HG03175 (cell line): Measurements from ENCODE around the gene CCDC88A.
"Not testable (repeated sequence)": the region's sequence is repeated elsewhere in the genome, so short reads cannot be mapped to it uniquely, and the experiment has no call there.

Source experiments
- ATAC-seq: cut with Tn5 transposase; IDR thresholded peaks from one replicate; pipeline ENCODE4 v1.9.1; 2021; ENCODE audit warnings: mild to moderate bottlenecking, moderate library complexity; ENCODE audit not compliant: unreplicated experiment

Gene CCDC88A

DNA sequence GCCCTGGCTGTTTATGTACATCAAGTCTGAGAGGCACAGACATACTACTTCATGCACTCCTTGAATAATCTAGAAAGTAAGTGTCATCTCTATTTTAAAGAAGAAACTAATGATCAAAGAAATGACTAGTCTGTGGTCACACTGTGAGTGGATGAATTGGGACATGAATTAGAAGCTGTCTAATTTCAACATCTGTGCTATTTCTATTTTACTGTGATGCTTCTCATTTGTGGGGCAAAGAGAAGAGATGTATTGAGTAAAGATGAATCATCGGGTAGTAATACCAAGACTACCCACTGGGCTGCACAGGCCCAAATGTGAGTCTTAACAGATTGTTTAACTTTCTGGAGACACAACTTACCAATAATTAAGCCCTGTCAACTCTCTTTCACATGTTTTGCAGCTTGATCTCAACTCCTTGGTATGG, 108.2 kb downstream of the CCDC88A start:
- peak; percentile 93 for ATAC-seq

GRCh38 chr2:55309446-55309845, 110.2 kb downstream of the CCDC88A start:
- ATAC-seq, result no peak

DNA sequence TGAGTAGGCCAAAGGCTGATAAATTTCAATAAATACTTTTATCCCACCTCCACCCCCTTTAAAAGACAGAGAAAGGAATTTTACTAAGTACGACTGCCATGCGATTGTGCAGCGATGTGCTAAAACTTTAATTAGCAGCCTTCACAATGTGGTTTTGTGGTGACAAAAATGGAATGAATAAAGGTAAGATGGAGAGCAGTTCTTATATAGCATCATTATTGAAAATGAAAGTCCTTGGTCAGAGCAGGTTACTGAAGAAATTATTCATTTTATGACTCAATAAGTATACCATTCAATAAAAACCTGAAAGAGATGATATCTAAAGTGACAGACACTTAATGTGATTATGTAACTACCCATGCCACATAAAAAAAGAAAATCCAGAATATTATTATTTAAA, 117.4 kb downstream of the CCDC88A start:
- ATAC-seq, result peak; percentile 91

DNA sequence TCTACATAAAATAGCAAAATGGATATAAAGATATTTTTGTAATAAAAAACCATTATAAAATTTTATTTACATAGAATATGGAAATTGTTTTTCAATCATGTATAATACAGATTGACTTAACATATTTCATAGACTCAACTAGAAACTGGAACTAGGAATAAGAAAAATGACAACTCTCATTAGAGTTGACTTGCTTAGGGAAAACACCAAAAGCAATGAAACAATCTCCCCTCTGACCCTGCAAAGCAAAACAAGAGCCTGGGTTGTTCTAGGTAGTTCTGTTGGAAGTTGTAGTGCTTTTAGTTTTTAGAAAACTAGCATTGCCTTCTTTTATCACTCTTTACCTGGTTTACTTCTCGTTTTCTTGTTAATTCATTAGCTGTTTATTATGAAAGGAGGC, 118.4 kb downstream of the CCDC88A start:
- no peak for ATAC-seq

GRCh38 chr2:55296393-55296792, 123.3 kb downstream of the CCDC88A start:
- no peak for ATAC-seq

- no peak for ATAC-seq
Measured at GRCh38 chr2:55283083-55283482, 136.6 kb downstream of the CCDC88A start.

GRCh38 chr2:55282110-55282917, 137.3 kb downstream of the CCDC88A start:
- ATAC-seq, result peak; percentile 98

DNA sequence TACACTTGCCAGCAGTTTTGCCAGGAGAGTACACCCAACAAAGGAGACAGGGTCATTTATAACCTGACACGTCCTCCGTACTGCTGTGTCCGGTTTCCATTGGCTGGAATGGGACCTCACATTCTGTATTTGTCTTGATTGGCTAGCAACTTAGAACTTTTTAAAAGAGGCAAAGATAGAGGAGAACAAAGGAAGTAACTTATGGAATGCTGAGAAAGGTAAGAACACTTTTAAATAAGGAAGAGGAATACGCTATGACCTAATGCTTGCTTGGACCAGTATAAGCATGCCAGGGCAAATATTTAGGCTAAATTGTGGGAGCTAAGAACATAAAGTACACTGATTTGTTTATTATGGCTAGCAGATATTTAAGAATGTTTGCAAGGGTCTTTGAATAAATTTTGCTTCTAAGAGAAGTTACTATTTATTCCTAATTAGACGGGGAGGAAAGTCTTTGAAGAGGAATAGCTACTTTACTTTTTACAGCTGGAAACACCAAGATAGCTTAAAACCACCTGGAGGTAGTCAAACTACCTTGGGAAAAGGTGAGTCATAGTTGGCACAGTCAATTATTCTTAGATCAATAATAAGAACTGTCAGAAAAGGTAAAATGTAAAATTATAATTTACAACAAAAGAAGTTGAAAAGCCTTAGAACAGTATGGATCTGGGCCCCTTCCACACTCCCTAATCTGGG, 138.7 kb downstream of the CCDC88A start:
- not testable (repeated sequence) for ATAC-seq

- ATAC-seq, result not testable (repeated sequence)
Measured at GRCh38 chr2:55279859-55280424, 139.7 kb downstream of the CCDC88A start.

- ATAC-seq, result not testable (repeated sequence)
Measured at GRCh38 chr2:55279214-55279835, 140.3 kb downstream of the CCDC88A start.

DNA sequence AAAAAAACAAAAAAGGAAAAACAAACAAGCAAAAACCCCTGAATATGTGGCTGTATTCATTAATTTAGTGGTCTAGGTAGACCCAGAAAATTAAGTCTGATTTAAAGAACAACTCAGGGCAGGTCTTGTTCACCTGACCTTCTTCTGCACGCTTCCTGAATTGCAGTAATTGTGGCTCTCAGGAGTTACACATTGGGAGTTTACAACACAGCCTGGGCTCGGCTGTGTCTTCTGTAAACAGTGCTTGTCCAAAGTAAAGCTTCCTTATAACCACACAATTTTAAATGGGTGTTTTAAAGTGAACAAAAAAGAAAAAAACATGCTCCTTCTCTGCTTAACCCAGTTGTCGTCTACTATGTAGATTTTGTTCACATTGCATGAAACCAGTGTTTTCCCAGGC, 142.3 kb downstream of the CCDC88A start:
- no peak for ATAC-seq

DNA sequence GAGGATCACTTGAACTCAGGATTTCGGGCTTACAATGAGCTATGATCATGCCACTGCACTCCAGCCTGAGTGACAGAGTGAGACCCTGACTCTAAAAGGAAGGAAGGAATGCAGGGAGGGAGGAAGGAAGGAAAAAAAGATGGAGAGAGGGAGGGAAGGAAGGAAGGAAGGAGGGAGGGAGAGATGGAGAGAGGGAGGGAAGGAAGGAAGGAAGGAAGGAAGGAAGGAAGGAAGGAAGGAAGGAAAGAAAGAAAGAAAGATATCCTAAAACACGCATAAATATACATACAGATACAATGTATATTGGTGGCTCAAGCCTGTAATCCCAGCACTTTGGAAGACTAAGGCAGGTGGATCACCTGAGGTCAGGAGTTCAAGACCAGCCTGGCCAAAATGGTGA, 145.3 kb downstream of the CCDC88A start:
- ATAC-seq, result not testable (repeated sequence)

DNA sequence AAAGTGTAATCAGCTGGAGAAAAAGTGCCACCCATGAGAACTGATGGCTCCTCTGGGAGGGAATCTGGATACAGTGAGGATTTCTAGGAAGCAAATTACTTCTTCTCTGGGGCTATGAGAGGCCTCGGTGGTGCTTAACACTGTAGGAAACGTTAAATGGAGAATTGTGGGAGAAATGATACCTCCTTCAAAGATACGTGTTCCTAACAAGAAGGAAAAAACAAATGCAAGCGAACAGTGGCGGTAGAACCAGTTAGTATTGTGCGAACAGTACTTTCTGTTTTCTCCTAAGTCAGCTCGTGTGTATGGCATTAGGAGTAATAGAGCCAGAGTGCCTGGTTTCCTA, 150.0 kb downstream of the CCDC88A start:
- no peak for ATAC-seq

- peak; percentile 99 for ATAC-seq
Measured at GRCh38 chr2:55268907-55269644, 150.6 kb downstream of the CCDC88A start, which contains the start of gene MTIF2. TSS of gene MTIF2 (minus strand) at chr2:55269231. CDS start at chr2:55263858, 5,373 bp downstream.

DNA sequence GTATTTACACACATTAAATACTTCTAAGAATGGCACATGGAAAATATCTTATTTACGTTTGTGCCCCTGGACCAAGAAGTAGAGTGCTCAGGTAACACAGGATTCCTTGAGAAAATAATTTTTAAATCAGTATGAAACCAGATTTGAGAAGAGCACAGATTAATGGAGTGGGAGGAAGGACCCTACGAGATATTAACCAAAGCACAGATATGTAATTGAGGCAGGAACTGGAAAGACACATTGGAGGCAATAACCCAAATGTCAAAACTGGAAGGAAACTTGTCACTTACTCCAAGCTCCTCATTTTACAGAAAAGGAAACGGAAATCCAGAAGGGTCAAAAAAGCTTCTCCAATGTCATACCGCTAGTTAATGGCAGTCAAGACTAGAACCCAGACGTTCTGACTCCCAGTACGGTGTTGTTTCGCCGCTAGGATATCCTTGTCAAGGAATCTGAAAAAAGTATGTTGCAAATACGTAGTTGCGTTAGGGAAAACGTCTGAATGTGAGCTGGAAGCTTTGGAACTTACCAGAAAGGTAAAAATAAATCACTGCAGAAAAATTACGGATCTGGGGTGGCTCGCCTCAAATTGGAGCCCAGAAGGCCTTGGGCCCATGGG, 151.3 kb downstream of the CCDC88A start:
- no peak for ATAC-seq

DNA sequence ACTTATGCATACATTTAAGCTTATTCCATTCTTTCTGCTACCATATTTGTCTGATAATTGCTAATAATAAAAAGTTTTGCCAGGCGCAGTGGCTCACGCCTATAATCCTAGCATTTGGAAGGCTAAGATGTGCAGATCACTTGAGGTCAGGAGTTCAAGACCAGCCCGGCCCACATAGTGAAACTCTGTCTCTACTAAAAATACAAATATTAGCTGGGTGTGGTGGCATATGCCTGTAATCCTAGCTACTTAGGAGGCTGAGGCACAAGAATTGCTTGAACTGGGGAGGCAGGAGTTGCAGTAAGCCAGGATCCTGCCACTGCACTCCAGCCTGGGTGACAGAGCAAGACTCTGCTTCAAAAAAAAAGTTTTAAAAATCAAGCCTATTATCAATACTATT, 160.1 kb downstream of the CCDC88A start:
- ATAC-seq, result not testable (repeated sequence)

DNA sequence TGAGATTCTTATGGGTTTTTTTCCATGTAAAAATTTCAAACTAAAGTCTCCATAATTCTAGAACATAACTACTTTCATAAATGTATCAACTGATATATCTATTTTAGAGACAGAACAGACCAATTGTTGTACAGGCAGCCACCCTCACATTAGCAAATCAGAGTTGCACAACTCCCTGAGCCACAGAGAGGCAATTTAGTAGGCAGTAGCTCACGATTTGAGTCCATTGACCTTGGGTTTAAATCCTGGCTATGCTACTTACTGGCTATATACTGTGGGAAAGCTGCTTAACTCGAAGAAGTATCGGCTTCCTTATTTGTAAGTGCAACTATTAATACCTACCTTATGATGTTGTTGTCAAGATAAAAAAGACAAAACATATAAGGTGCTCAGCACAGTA, 166.8 kb downstream of the CCDC88A start:
- ATAC-seq, result no peak

DNA sequence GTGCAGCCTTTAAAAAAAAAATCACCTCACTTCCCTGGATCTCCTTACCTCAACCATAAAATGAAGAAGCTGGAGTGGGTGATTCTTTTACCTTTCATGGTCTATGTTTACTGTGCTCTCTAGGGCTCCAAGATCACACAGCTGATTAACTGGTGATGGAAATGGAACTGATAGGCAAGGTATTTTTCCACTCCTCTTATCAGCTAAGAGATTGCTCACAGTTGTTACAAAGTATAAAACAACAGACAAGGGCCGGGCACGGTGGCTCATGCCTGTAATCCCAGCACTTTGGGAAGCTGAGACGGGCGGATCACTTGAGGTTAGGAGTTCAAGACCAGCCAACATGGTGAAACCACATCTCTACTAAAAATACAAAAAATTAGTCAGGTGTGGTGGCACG, 172.6 kb downstream of the CCDC88A start:
- ATAC-seq, result no peak

- ATAC-seq, result no peak
Measured at GRCh38 chr2:55245411-55245810, 174.2 kb downstream of the CCDC88A start.

DNA sequence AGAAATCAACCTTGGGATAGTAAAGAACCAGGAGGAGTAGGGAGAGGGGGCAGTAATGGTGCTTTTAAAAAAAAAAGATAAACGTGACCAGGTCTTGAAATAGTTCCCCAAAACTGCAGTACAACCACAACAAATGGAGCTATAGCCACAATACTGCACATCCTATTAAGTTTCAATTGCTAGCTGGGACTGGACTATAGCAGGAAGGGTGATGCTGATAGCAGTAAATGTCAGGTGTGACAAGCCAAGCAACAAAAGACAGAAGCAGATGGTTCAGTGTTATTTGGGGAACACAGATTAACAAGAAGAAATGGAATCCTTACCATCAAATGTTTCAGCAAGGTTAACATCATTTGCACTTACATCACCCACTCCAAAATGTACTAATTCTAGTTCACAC, 177.0 kb downstream of the CCDC88A start:
- ATAC-seq, result no peak
